GM21528 (cell line): Measurements from ENCODE around the gene ELMOD1.

Source experiments
- ATAC-seq: cut with Tn5 transposase; IDR thresholded peaks from one replicate; pipeline ENCODE4 v1.9.1; 2021; ENCODE audit warnings: mild to moderate bottlenecking, moderate library complexity; ENCODE audit not compliant: unreplicated experiment, low FRiP score

Gene ELMOD1

GRCh38 chr11:107625685-107625989 is 34.7 kb downstream of the ELMOD1 start:
- no peak for ATAC-seq

- no peak for ATAC-seq
Measured at GRCh38 chr11:107631043-107631442, 40.1 kb downstream of the ELMOD1 start.

- no peak for ATAC-seq
Measured at GRCh38 chr11:107631931-107632330, 41.0 kb downstream of the ELMOD1 start.

- no peak for ATAC-seq
Measured at GRCh38 chr11:107646783-107647182, 55.8 kb downstream of the ELMOD1 start.

GRCh38 chr11:107648242-107648641 is 57.3 kb downstream of the ELMOD1 start:
- ATAC-seq, result no peak

- no peak for ATAC-seq
Measured at GRCh38 chr11:107651672-107652071, 60.7 kb downstream of the ELMOD1 start.

GRCh38 chr11:107653076-107653475 is 62.1 kb downstream of the ELMOD1 start:
- no peak for ATAC-seq

GRCh38 chr11:107655602-107656001 is 64.7 kb downstream of the ELMOD1 start:
- no peak for ATAC-seq

GRCh38 chr11:107659310-107659709 is 68.4 kb downstream of the ELMOD1 start:
- ATAC-seq, result no peak

- ATAC-seq, result no peak
Measured at GRCh38 chr11:107660066-107660465, 69.1 kb downstream of the ELMOD1 start.

- no peak for ATAC-seq
Measured at GRCh38 chr11:107661656-107662055, 70.7 kb downstream of the ELMOD1 start.

- ATAC-seq, result no peak
Measured at GRCh38 chr11:107665018-107665417, 74.1 kb downstream of the ELMOD1 start.

- ATAC-seq, result no peak
Measured at GRCh38 chr11:107666911-107667613, 76.1 kb downstream of the ELMOD1 start.

- ATAC-seq, result no peak
Measured at GRCh38 chr11:107669191-107669740, 78.3 kb downstream of the ELMOD1 start.

GRCh38 chr11:107669893-107670601 is 79.1 kb downstream of the ELMOD1 start:
- no peak for ATAC-seq

- ATAC-seq, result no peak
Measured at GRCh38 chr11:107675902-107676301, 85.0 kb downstream of the ELMOD1 start.

- ATAC-seq, result no peak
Measured at GRCh38 chr11:107676336-107677057, 85.5 kb downstream of the ELMOD1 start.

- ATAC-seq, result no peak
Measured at GRCh38 chr11:107677924-107678631, 87.1 kb downstream of the ELMOD1 start.

GRCh38 chr11:107678632-107678971 is 87.7 kb downstream of the ELMOD1 start:
- ATAC-seq, result no peak

- no peak for ATAC-seq
Measured at GRCh38 chr11:107679255-107680024, 88.5 kb downstream of the ELMOD1 start.
